Hepatocyte (in vitro differentiated cells): ENCODE measurements around the gene KIF26B.

Source experiments
- EZH2 ChIP-seq: fragments of 200-600 bp; sonication (generic); IDR thresholded peaks from 2 replicates; pipeline ENCODE4 v1.6.1; 2016; ENCODE audit warnings: antibody characterized with exemption, mild to moderate bottlenecking, borderline replicate concordance
- TF ChIP-seq, protein P1 (sequence below): fragments of 200-600 bp; sonication (generic); IDR thresholded peaks from 2 replicates; pipeline ENCODE4 v1.5.1; 2016; ENCODE audit warnings: antibody characterized with exemption, mild to moderate bottlenecking; ENCODE audit not compliant: poor library complexity

DNA sequence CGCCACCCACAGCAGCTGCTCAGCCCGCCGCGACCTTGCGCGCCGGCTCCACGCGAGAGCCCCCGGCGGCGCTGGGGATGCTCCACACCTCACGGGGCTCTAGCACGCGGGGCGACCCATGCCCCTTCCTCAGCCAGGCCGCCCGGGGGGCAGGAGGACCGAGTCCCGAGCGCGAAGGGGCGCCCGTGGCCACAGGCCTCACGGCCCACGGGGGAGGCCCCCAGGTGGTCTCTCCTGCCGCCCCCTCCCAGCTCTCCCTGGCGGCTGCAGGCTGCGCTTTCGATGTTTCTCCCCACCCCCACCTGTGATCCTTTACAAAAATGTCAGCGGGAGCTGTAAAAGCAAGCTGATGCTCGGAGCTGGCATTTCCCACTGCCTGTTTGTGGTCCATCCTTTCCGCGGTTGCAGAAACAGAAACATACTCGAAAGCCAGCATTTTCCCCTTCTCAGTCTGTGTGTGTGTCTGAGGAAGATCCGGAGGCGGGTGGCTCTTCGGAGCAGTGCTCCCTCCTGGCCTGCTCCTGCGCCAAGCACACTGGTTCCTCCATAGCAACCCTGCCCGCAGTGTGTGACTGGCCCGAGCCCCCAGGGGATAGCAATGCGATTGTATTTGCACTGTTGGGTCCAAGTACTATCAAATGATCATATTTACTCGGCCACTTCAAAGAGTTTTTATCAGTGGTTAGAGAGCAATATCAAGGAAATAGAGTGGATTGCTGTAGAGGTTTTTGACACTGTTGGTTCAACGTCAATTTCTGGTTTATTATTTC lies 2.1 kb downstream of the KIF26B start:
- no peak for TF ChIP-seq EZH2
- TF ChIP-seq, protein P1, sequence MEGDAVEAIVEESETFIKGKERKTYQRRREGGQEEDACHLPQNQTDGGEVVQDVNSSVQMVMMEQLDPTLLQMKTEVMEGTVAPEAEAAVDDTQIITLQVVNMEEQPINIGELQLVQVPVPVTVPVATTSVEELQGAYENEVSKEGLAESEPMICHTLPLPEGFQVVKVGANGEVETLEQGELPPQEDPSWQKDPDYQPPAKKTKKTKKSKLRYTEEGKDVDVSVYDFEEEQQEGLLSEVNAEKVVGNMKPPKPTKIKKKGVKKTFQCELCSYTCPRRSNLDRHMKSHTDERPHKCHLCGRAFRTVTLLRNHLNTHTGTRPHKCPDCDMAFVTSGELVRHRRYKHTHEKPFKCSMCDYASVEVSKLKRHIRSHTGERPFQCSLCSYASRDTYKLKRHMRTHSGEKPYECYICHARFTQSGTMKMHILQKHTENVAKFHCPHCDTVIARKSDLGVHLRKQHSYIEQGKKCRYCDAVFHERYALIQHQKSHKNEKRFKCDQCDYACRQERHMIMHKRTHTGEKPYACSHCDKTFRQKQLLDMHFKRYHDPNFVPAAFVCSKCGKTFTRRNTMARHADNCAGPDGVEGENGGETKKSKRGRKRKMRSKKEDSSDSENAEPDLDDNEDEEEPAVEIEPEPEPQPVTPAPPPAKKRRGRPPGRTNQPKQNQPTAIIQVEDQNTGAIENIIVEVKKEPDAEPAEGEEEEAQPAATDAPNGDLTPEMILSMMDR, result no peak
